NCI-H748 treated with DMSO at 0.1 percent for 48 hours (cell line): ENCODE results near the gene CALD1.

Source experiments
- DNase-seq: peaks from one replicate; lab custom pipeline; 2025; lab: John Stamatoyannopoulos, UW

The CALD1 gene

GRCh38 chr7:134761266-134761665, 18.2 kb upstream of the CALD1 start:
- no peak for DNase-seq

- no peak for DNase-seq
Observed at GRCh38 chr7:134763960-134764359, 15.5 kb upstream of the CALD1 start.

GRCh38 chr7:134764365-134764764, 15.1 kb upstream of the CALD1 start:
- DNase-seq, result no peak

- no peak for DNase-seq
Observed at GRCh38 chr7:134766779-134767519, 12.5 kb upstream of the CALD1 start.

- DNase-seq, result no peak
Observed at GRCh38 chr7:134767520-134768168, 11.8 kb upstream of the CALD1 start.

GRCh38 chr7:134768243-134768642, 11.2 kb upstream of the CALD1 start:
- no peak for DNase-seq

- no peak for DNase-seq
Observed at GRCh38 chr7:134770676-134771075, 8.8 kb upstream of the CALD1 start.

GRCh38 chr7:134771111-134771510, 8.3 kb upstream of the CALD1 start:
- DNase-seq, result no peak

- DNase-seq, result no peak
Observed at GRCh38 chr7:134771889-134772288, 7.5 kb upstream of the CALD1 start.

GRCh38 chr7:134772401-134772800, 7.0 kb upstream of the CALD1 start:
- no peak for DNase-seq

- no peak for DNase-seq
Observed at GRCh38 chr7:134773164-134773563, 6.3 kb upstream of the CALD1 start.

GRCh38 chr7:134774119-134774518, 5.3 kb upstream of the CALD1 start:
- no peak for DNase-seq

- no peak for DNase-seq
Observed at GRCh38 chr7:134777470-134777869, 2.0 kb upstream of the CALD1 start.

- no peak for DNase-seq
Observed at GRCh38 chr7:134777908-134778580, 1.4 kb upstream of the CALD1 start.

- no peak for DNase-seq
Observed at GRCh38 chr7:134779741-134780065, 269 bp downstream of the CALD1 start.

GRCh38 chr7:134780166-134780828, 863 bp downstream of the CALD1 start:
- DNase-seq, result no peak

- DNase-seq, result no peak
Observed at GRCh38 chr7:134781171-134781570, 1.7 kb downstream of the CALD1 start.

GRCh38 chr7:134782121-134782623, 2.7 kb downstream of the CALD1 start:
- no peak for DNase-seq

- no peak for DNase-seq
Observed at GRCh38 chr7:134783294-134784069, 4.0 kb downstream of the CALD1 start.

- DNase-seq, result no peak
Observed at GRCh38 chr7:134784251-134785049, 5.0 kb downstream of the CALD1 start.

GRCh38 chr7:134785842-134786241, 6.4 kb downstream of the CALD1 start:
- DNase-seq, result no peak
